Astrocyte of the spinal cord (primary cell): Measurements from ENCODE around the gene FGF14.

ENCODE experiments used
- DNase-seq: peaks from one replicate; pipeline ENCODE4 v3.0.0; 2011; ENCODE audit warnings: low read depth, low spot score
- H3K4me3 ChIP-seq: 2 replicates; pipeline ENCODE4 v1.5.1; 2011; ENCODE audit warnings: low read depth, mild to moderate bottlenecking, low read length, moderate library complexity
- in situ Hi-C: cut with HindIII; loops from 2 replicates; pipeline ENCODE4 v1.10.0; 2017; ENCODE audit warnings: low sequenced_read_pairs
- TF ChIP-seq, protein P1 (sequence below): IDR thresholded peaks from 2 replicates; pipeline ENCODE4 v1.5.1; 2012; ENCODE audit warnings: low read depth, mild to moderate bottlenecking, low read length, inconsistent platforms

Gene FGF14

DNA sequence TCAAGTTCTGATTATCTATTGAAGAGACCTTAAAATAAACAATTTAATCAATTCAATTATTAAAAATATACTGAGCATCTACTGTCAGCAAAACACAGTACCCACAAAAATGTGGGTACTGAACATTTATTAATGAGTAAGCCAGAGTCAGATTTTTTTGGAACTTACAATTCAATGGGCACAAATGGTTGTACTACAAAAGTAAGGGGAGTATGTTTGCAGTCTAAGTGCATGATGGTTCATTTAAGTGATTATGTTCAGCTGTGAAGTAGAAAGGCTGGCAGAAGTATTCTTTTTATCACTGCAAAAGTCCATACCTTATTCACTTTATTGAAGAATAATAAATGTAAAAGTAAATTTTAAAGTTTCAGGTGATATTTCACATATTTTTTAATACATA, 27.6 kb downstream of the FGF14 start:
- in situ Hi-C loops, result no loop called here
- H3K4me3 ChIP-seq, result no peak overlapping the region
- TF ChIP-seq, protein P1, sequence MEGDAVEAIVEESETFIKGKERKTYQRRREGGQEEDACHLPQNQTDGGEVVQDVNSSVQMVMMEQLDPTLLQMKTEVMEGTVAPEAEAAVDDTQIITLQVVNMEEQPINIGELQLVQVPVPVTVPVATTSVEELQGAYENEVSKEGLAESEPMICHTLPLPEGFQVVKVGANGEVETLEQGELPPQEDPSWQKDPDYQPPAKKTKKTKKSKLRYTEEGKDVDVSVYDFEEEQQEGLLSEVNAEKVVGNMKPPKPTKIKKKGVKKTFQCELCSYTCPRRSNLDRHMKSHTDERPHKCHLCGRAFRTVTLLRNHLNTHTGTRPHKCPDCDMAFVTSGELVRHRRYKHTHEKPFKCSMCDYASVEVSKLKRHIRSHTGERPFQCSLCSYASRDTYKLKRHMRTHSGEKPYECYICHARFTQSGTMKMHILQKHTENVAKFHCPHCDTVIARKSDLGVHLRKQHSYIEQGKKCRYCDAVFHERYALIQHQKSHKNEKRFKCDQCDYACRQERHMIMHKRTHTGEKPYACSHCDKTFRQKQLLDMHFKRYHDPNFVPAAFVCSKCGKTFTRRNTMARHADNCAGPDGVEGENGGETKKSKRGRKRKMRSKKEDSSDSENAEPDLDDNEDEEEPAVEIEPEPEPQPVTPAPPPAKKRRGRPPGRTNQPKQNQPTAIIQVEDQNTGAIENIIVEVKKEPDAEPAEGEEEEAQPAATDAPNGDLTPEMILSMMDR, result no peak
- DNase-seq, result no peak

DNA sequence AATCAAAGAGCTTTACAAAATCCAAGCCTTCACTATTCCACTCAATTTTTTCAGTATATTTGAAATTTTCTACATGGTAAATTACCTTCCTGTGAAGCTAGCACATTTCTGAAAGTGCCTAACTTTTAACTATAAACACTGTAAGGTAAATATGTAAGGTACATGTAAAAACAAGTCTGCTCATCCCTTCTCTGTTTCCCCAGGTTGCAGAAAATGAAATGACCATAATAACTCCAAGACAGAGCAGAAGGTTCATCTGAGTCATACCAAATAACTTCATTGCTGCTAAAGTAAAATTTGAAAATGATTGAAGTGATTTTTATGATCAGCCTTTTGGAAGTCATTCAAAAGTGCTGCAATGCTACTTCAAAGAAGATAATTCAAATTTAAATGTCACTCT, 28.6 kb downstream of the FGF14 start:
- TF ChIP-seq, protein P1, result no peak
- in situ Hi-C loops, result no loop called here
- H3K4me3 ChIP-seq, result no peak overlapping the region
- no peak for DNase-seq

DNA sequence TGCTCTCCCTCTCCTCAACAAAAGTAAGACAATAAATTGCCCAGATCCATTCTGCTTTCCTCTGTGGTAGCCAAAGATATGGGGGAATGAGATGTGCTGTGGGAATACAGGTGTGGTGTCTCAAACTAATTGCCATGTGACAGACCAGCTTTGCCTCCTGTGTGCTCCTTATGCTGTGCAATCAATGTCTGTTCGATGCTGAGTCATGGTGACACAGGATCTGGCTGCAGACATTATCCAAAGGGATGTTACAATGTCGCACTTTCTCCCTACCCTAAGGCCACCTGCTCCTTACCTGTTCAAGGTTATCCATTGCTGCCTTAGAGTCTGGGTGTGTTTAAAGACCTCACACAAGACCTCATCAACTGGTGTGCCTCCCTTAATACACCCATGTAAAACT, 32.5 kb downstream of the FGF14 start:
- TF ChIP-seq, protein P1, result no peak
- in situ Hi-C loops, result no loop called here
- no peak overlapping the region for H3K4me3 ChIP-seq
- no peak for DNase-seq

DNA sequence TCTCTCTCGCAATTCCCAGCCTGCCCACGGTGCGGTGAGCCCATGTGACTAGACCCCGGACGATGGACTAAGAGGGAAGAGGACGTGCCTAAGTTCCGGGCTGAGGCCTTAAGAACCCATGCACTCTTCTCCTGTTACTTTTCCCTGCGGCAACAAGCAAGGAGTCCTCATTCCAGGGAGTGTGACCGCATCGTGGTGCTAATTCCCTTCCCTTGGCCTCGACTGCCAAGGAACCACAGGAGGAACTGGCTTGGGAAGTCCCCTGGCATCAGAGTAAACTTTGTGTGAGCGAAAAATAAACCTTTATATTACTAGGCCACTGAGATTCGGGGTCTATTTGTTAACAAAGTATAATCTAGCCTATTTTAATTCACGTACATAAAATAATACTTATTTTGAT, 34.0 kb downstream of the FGF14 start:
- in situ Hi-C loops, result no loop called here
- TF ChIP-seq, protein P1, result no peak
- DNase-seq, result no peak
- no peak overlapping the region for H3K4me3 ChIP-seq

DNA sequence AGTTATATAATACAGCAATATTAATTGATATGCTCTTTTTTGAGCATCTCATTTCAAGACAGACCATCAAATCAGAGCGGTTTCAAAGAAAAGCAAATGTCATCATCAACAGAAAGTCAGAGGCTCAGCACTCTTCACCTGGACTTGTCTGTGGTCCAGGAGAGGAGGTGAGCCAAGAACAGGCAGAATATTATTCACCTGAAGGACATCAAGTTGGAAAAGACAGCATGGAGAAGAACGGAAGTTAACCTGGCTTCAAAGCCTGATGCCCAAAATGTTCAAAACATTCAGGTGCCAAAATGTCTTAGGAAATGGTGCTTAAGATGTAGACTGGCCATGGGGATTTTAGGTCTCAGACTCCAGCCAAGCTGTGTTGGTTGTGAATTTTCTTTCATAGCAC, 40.7 kb downstream of the FGF14 start:
- DNase-seq, result no peak
- H3K4me3 ChIP-seq, result no peak overlapping the region
- in situ Hi-C loops, result no loop called here
- TF ChIP-seq, protein P1, result no peak

DNA sequence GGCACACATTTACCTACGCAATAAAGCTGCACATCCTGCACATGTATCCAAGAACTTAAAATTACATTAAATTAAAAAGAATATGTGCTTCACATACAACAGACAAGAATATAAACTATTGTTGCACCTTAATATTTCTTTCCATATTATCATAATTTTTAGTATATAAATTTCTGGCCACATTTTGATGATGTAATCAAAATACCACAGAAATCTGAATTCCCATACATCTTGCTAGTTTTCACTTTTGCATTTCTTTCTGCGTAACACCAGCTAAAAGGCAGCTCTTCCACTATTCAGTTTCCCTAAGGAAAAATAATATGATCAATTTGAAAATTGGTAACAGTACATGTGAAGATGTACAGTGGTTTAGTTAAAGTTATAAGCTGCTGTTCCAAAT, 42.6 kb downstream of the FGF14 start:
- no peak overlapping the region for H3K4me3 ChIP-seq
- no peak for DNase-seq
- in situ Hi-C loops, result no loop called here
- TF ChIP-seq, protein P1, result no peak

DNA sequence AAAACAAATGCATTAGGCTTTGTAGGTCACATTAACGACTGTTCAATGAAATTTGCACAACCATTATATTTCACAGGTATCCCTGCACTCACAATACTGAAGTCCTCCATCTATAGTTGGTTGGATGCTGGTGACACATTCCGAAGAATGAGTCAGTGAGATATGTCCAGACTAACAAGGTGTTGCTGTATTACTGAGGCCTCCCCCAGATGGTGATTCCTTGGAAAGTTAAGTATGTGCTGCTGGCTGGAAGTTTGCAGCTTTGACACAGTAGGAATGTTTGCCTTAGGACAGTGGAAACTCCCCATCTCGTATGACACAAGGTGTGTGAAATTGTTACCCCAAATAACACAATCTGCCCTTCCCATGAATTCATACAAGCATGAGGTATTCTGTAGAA, 46.6 kb downstream of the FGF14 start:
- no peak overlapping the region for H3K4me3 ChIP-seq
- TF ChIP-seq, protein P1, result no peak
- DNase-seq, result no peak
- in situ Hi-C loops, result no loop called here
